Tibial nerve (tissue), 4 donors: ENCODE measurements around the gene SMAD7.

ENCODE experiments used
- CTCF ChIP-seq, 5 experiments: fragments of 200-600 bp in 3 of 5; fragments of 450-650 bp in 2 of 5; sonication (generic) in 3 of 5; IDR thresholded peaks; one replicate each; pipeline ENCODE4 v1.5.1; 2016 to 2019; ENCODE audit warnings: antibody characterized with exemption in 5 of 5, mild to moderate bottlenecking in 3 of 5, moderate library complexity in 2 of 5
- EP300 ChIP-seq, 2 donors: sonication (generic); formaldehyde crosslinking; IDR thresholded peaks; one replicate each; pipeline ENCODE4 v1.6.1; 2017; ENCODE audit warnings: antibody characterized with exemption in 2 of 2, mild to moderate bottlenecking in 1 of 2
- POLR2A ChIP-seq, 2 donors: fragments of 450-650 bp; IDR thresholded peaks; one replicate each; pipeline ENCODE4 v1.6.1; 2017; ENCODE audit warnings: antibody characterized with exemption in 2 of 2, mild to moderate bottlenecking in 2 of 2, moderate library complexity in 2 of 2

- TF ChIP-seq CTCF (IDR thresholded peaks at IDR 0.05) (no peak), EP300 (IDR thresholded peaks at IDR 0.05) (no peak), POLR2A (IDR thresholded peaks at IDR 0.05) (no peak)
Observed at GRCh38 chr18:48918660-48919456, 31.9 kb downstream of the SMAD7 start.
